ENCODE results near the gene DCD. TPM values are rescaled to one million over a fixed set of nuclear protein-coding genes. Genes with fewer than 3 reads are reported as not detected.

Gene DCD
- total RNA-seq, 1 experiment from 2014 or later: not detected

GRCh38 chr12:54608156-54608555, 40.0 kb downstream of the DCD start:
- Mint-ChIP-seq H3K27me3 (ENCODE audit: low read depth) (peaks cover 77% of the 10 kb centered on the region), H3K9me3 (no peaks in the 10 kb centered on the region; a peak in 1 of 5 replicates), H3K4me3 (no peak overlapping the region), H3K27ac (no peak overlapping the region; a peak in 1 of 7 replicates), H3K4me1 (no peaks in the 10 kb centered on the region), H3K36me3 (ENCODE audit: insufficient read depth in 1 of 3, low read depth in 3 of 3) (no peaks in the 10 kb centered on the region; a peak in 1 of 7 replicates)
- H3K79me1 ChIP-seq (ENCODE audit: insufficient read depth, low read depth, low read length, poor library complexity, severe bottlenecking): no peaks in the 10 kb centered on the region
- H4K5ac ChIP-seq (ENCODE audit: insufficient read length, low read depth, low read length): no peak overlapping the region
- H2BK12ac ChIP-seq (ENCODE audit: insufficient read length, low read depth, low read length): no peak overlapping the region
- H2AFZ ChIP-seq (ENCODE audit: low read length): no peak overlapping the region
- H3K4ac ChIP-seq (ENCODE audit: low read depth, low read length): no peak overlapping the region
- no peak overlapping the region for H3K27ac ChIP-seq (ENCODE audit: insufficient read length, low read depth, low read length)
- H3K23ac ChIP-seq (ENCODE audit: insufficient read length, low read depth, low read length): no peak overlapping the region
- H4K8ac ChIP-seq (replicated peaks; ENCODE audit: insufficient read length, low read depth, low read length): no peak overlapping the region
- H3T11ph ChIP-seq (ENCODE audit: low read length): no peak overlapping the region
- H4K20me1 ChIP-seq (ENCODE audit: control insufficient read depth, insufficient read depth, insufficient read length): no peaks in the 10 kb centered on the region
- H3K9ac ChIP-seq (ENCODE audit: extremely low read depth, insufficient read length, low read length): no peak overlapping the region
- peaks cover 18% of the 10 kb centered on the region; the same call in 1 of the 2 replicates for H3K27me3 ChIP-seq (ENCODE audit: insufficient read depth, low read length)
- no peak overlapping the region for H3K56ac ChIP-seq (ENCODE audit: insufficient read length, low read depth, low read length)
- no peaks in the 10 kb centered on the region for H3K79me2 ChIP-seq (ENCODE audit: insufficient read depth, low read length)
- no peak overlapping the region for H3K4me2 ChIP-seq (ENCODE audit: insufficient read depth, insufficient read length, low read length)
- H3K14ac ChIP-seq (ENCODE audit: insufficient read depth, low read length): no peak overlapping the region
- H3K23me2 ChIP-seq (ENCODE audit: insufficient read length, low read depth, low read length, poor library complexity, severe bottlenecking): no peaks in the 10 kb centered on the region
- H3K18ac ChIP-seq (ENCODE audit: insufficient read length, low read depth, low read length): no peak overlapping the region
- no peak overlapping the region for H2BK20ac ChIP-seq (ENCODE audit: low read depth, low read length, poor library complexity, severe bottlenecking)
- H2BK120ac ChIP-seq (ENCODE audit: low read depth, low read length, poor library complexity, severe bottlenecking): no peak overlapping the region
- H4K91ac ChIP-seq (ENCODE audit: insufficient read length, low read depth, low read length): no peak overlapping the region
- H3K9me3 ChIP-seq (ENCODE audit: control insufficient read depth, low read depth, low read length): no peaks in the 10 kb centered on the region
- DNase-seq: no peak
- WGBS (ENCODE audit: extremely low coverage, insufficient read length, low lambda C conversion rate): no CpG with 5 or more reads among the region's 6 CpGs
- H3K4me1 ChIP-seq (ENCODE audit: insufficient read depth, low read length): no peaks in the 10 kb centered on the region
- TF ChIP-seq CTCF (conservative IDR thresholded peaks at IDR 0.05): no peak
- no peak overlapping the region for H2BK15ac ChIP-seq (ENCODE audit: low read depth, low read length)
- H2AK5ac ChIP-seq (ENCODE audit: insufficient read length, low read length): no peak overlapping the region
- no peak overlapping the region for H2BK5ac ChIP-seq (ENCODE audit: insufficient read length, low read length)
